ENCODE results near the gene ADARB2. TPM values are rescaled to one million over a fixed set of nuclear protein-coding genes. Genes with fewer than 3 reads are reported as not detected.

ADARB2 gene
- total RNA-seq = 10 to 100 TPM in 1 of 2 donors, 1 to 10 TPM in 1; 8.5 to 13.0 TPM
- polyA plus RNA-seq (ENCODE audit: insufficient read depth, low read depth, low replicate concordance) = 10.4 TPM
- long read RNA-seq, donor 1, partial matches to known transcripts = 0 of 1 reads
- long read RNA-seq, donor 1, other reads (novel, unspliced or antisense) = 0 of 1 reads
- long read RNA-seq, donor 2, partial matches to known transcripts = 0 of 1 reads
- long read RNA-seq, donor 2, other reads (novel, unspliced or antisense) = 0 of 1 reads

DNA sequence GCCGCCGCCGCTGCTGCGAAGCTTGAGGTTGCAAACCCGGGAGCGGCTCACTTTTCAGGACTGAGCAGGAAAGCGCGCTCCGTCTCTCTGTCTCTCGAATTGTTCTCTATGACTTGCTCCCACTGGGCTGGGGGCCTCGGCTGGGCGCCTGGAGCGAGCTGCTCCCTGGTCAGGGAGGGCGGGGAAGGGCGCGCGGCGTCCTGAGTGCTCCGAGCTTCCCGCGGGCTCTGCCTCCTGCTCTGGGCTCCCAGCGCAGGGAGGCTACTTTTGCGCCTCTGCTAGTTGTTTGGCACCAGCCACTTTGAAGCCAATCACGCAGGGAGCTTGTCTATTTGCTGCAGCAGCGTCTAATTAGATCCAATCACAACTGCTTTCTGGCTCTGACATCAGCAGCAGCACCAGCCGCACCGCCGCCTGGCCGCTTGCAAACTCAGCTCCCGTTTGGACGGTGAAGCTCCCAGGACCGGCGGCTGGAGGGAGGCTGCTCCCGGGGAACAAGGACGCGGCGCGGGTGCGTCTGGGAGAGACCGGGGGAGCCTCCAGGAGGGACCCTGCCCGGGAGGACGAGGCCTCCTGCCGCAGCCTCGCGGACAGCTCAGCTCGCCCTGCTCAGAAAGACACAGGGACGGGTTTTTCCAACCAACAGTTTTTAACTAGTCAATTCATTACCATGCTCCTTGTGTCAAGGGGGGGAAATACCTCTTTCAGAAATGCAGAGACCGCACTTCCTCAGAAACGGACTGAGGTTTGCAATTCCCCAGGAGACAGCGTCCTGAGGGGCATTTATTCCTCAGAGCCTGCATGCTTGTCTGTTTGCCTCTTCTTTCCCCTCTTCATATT is at the start of gene ADARB2:
TSS of gene ADARB2 (minus strand) at position 304 of the 840 bp plus-strand sequence.
- TF ChIP-seq, protein P1, sequence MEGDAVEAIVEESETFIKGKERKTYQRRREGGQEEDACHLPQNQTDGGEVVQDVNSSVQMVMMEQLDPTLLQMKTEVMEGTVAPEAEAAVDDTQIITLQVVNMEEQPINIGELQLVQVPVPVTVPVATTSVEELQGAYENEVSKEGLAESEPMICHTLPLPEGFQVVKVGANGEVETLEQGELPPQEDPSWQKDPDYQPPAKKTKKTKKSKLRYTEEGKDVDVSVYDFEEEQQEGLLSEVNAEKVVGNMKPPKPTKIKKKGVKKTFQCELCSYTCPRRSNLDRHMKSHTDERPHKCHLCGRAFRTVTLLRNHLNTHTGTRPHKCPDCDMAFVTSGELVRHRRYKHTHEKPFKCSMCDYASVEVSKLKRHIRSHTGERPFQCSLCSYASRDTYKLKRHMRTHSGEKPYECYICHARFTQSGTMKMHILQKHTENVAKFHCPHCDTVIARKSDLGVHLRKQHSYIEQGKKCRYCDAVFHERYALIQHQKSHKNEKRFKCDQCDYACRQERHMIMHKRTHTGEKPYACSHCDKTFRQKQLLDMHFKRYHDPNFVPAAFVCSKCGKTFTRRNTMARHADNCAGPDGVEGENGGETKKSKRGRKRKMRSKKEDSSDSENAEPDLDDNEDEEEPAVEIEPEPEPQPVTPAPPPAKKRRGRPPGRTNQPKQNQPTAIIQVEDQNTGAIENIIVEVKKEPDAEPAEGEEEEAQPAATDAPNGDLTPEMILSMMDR (IDR thresholded peaks at IDR 0.05) = no peak
- no peak for TF ChIP-seq POLR2A (IDR thresholded peaks at IDR 0.05)
- DNase-seq = peak; percentile 38
- peaks cover 5% of the 10 kb centered on the region for H3K4me1 ChIP-seq
- H3K36me3 ChIP-seq (ENCODE audit: low read depth, missing control alignments) = no peaks in the 10 kb centered on the region
- H3K4me3 ChIP-seq = peak within 1 kb of the TSS in 1 of 2 donors; percentile 18
- H3K27ac ChIP-seq = no peak within 1 kb of the TSS
- no peaks in the 10 kb centered on the region for H3K9me3 ChIP-seq
- intact Hi-C loops (cut with DNase I; ENCODE audit: low total_unique reads) = no loop called here
- no peaks in the 10 kb centered on the region for H3K27me3 ChIP-seq
- 0% methylated on average over 8 to 50 of the region's 50 CpGs for WGBS, 2 donors

DNA sequence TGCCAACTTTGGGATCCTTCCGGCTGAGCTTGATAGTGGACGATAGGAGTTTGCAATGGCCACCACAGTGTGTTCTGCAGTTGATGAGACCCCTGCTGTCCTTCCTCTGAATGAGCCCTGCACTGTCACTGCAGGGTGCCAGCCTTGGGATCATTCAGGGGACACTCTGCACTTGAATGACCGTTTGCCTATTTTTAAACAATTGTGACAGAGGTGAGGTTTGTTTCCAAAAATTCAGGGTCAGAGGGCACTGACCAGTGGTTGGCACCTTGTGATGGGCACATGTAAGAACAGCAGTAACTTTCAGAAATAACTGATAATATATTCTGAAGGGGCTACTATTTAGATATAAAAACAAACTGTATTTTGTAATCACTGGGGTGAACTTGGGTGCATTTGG is 48.5 kb upstream of the ADARB2 start:
- H3K4me3 ChIP-seq = no peak overlapping the region
- no peaks in the 10 kb centered on the region for H3K27me3 ChIP-seq
- no peak overlapping the region for H3K27ac ChIP-seq
- intact Hi-C loops (cut with DNase I; ENCODE audit: low total_unique reads) = no loop called here
- H3K4me1 ChIP-seq = no peaks in the 10 kb centered on the region
- no peaks in the 10 kb centered on the region for H3K9me3 ChIP-seq
- TF ChIP-seq, protein P1 (IDR thresholded peaks at IDR 0.05) = no peak
- no peak for TF ChIP-seq POLR2A (IDR thresholded peaks at IDR 0.05)
- 77 to 80% methylated on average over 3 of the region's 3 CpGs for whole genome bisulfite sequencing, 2 donors
- DNase-seq = no peak
- H3K36me3 ChIP-seq (ENCODE audit: low read depth, missing control alignments) = no peaks in the 10 kb centered on the region

DNA sequence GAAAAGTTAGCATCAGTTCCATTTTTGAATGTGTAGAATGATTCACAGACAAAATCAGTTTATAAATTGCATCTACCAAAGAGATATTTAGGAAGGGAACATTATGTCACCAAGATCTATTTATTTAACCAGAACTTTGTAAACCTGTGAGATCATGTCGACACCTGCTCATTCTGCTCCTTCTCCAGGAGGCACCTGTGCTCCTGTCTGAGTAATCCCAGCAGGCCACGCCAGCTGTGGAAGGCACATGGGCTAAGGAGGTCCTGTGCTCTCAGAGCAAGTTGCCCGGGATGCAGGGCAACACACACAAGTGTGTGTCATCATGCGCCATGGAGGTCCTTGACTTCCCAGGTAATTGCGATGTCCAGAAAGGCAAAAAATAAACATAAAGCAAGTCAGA is 45.5 kb upstream of the ADARB2 start:
- H3K36me3 ChIP-seq (ENCODE audit: low read depth, missing control alignments) = no peaks in the 10 kb centered on the region
- H3K27me3 ChIP-seq = no peaks in the 10 kb centered on the region
- WGBS, 2 donors = 85 to 91% methylated on average over 5 of the region's 5 CpGs
- no peaks in the 10 kb centered on the region for H3K9me3 ChIP-seq
- no peak overlapping the region for H3K27ac ChIP-seq
- H3K4me3 ChIP-seq = no peak overlapping the region
- no peak for DNase-seq
- TF ChIP-seq, protein P1 (IDR thresholded peaks at IDR 0.05) = no peak
- no peak for TF ChIP-seq POLR2A (IDR thresholded peaks at IDR 0.05)
- intact Hi-C loops (cut with DNase I; ENCODE audit: low total_unique reads) = no loop called here
- no peaks in the 10 kb centered on the region for H3K4me1 ChIP-seq

DNA sequence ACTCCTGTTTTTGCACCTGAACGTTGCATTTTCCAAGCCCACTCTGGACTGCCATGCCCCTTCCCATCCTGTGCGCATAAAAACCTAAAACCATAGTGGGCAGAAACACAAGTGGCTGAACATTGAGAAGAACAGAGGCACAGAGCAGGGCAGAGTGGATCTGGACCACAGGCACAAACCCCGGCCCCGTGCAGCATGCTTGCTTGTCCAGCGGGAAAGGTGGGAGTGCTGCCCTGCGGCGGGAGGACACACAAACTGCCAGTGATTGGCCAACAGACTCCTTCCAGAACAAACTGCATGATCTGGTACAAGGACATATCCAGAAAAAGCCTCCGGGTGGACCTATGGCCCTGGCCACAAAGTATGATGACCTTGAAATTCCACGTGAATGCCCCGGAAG is 42.5 kb upstream of the ADARB2 start:
- DNase-seq = no peak
- no peaks in the 10 kb centered on the region for H3K27me3 ChIP-seq

More for the DNA sequence above, 42.5 kb upstream of the ADARB2 start:
- WGBS, 2 donors = 80 to 85% methylated on average over 10 of the region's 10 CpGs
- H3K4me3 ChIP-seq = no peak overlapping the region
- no peaks in the 10 kb centered on the region for H3K9me3 ChIP-seq
- no peaks in the 10 kb centered on the region for H3K36me3 ChIP-seq (ENCODE audit: low read depth, missing control alignments)
- TF ChIP-seq, protein P1 (IDR thresholded peaks at IDR 0.05) = no peak
- TF ChIP-seq POLR2A (IDR thresholded peaks at IDR 0.05) = no peak
- no peak overlapping the region for H3K27ac ChIP-seq
- intact Hi-C loops (cut with DNase I; ENCODE audit: low total_unique reads) = no loop called here
- no peaks in the 10 kb centered on the region for H3K4me1 ChIP-seq

Measured in testis (tissue), 5 donors.